NT2/D1 (cell line): ENCODE results near the gene MT2A.
"Not testable (repeated sequence)": the region's sequence is repeated elsewhere in the genome, so short reads cannot be mapped to it uniquely, and the experiment has no call there.

Experiments used
- DNase-seq: peaks from one replicate; pipeline ENCODE4 v3.0.0-alpha.2; 2011; ENCODE audit warnings: low read depth, low spot score
- H3K27me3 ChIP-seq: 2 replicates; pipeline ENCODE4 v1.6.0; 2011; ENCODE audit warnings: mild to moderate bottlenecking; ENCODE audit not compliant: insufficient read length, insufficient read depth
- H3K36me3 ChIP-seq: 2 replicates; pipeline ENCODE4 v1.6.1; 2011; ENCODE audit warnings: mild to moderate bottlenecking, low read length, mixed read lengths; ENCODE audit not compliant: insufficient read depth, insufficient read length
- H3K4me1 ChIP-seq: 2 replicates; pipeline ENCODE4 v1.5.1; 2011; ENCODE audit not compliant: insufficient read depth, insufficient read length
- H3K4me3 ChIP-seq: 2 replicates; pipeline ENCODE4 v1.5.1; 2011; ENCODE audit warnings: low read depth; ENCODE audit not compliant: insufficient read length
- H3K9ac ChIP-seq: 2 replicates; pipeline ENCODE4 v1.6.0; 2011; ENCODE audit warnings: low read depth; ENCODE audit not compliant: insufficient read length
- H3K9me3 ChIP-seq: 2 replicates; pipeline ENCODE4 v1.5.1; 2011; ENCODE audit warnings: mild to moderate bottlenecking, low read length; ENCODE audit not compliant: insufficient read depth
- SUZ12 ChIP-seq: IDR thresholded peaks from 2 replicates; pipeline ENCODE4 v1.6.1; 2011; ENCODE audit not compliant: insufficient read length, insufficient read depth; ENCODE audit errors: extremely low read depth
- YY1 ChIP-seq: IDR thresholded peaks from 2 replicates; pipeline ENCODE4 v1.6.1; 2011; ENCODE audit not compliant: insufficient read length, insufficient read depth
- ZNF274 ChIP-seq: IDR thresholded peaks from 2 replicates; pipeline ENCODE4 v1.6.1; 2011; ENCODE audit warnings: mild to moderate bottlenecking, low read depth, low read length

The MT2A gene

DNA sequence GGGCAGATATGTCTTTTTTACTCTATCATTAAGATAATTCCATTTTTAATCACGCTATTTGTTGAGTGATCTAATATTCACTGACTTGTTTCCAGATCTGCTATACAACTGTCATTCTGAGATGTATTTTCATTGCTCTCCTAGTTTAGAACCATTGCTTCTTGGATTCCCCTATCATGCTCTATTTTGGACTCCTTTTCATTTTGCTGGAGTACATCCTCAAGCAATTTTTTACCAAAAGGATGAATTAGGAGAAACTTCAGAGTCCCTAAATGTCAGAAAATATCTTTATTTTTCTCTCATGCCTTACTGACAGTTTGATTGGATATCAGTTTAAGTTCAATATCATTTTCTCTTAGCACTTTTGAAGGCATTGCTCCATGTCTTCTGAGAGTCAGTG lies 33.8 kb upstream of the MT2A start:
- no peaks in the 10 kb centered on the region for H3K36me3 ChIP-seq
- no peak for DNase-seq
- H3K9me3 ChIP-seq: 0 out of 2 replicates have a peak, but pooled peaks cover 6% of the 10 kb centered on the region
- no peak overlapping the region for H3K4me3 ChIP-seq
- no peaks in the 10 kb centered on the region for H3K27me3 ChIP-seq
- TF ChIP-seq YY1 (no peak), SUZ12 (no peak), ZNF274 (no peak)
- no peak overlapping the region for H3K9ac ChIP-seq
- H3K4me1 ChIP-seq: peaks cover 6% of the 10 kb centered on the region

DNA sequence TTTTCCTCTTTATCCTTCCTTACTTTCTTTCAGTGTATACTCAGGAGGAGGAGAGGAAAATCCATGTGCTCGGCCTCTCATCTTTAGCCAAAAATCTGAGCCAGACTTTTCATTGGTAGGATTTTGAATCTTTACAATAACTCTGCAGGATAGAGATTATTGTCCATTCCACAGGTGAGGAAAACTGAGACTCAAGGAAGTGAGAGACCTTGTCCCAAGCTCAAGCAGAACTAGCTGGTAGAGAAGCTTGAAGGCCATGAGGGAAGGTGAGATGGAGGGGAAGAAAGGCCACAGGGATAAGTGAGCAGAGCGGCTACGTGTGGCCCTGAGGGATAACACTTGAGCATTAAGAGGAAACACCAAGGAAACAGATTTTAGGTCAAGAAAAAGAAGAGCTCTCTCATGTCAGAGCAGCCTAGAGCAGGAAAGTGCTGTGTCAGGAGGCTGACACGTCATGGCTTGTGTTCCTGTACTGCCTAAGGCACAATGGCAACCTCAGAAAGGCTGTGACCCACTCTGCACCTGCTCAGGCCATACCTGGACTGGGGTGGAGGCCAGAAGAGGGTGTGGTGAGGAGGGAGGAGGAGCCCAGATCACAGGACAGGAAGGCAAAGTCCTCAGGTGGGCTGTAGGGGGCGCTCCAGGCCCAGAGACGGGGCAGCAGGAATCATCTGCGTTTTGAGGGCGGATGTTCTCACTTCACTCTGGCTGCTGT lies 31.6 kb upstream of the MT2A start:
- H3K36me3 ChIP-seq: no peaks in the 10 kb centered on the region
- peak; percentile 59 for DNase-seq
- TF ChIP-seq YY1 (no peak), SUZ12 (no peak), ZNF274 (no peak)

DNA sequence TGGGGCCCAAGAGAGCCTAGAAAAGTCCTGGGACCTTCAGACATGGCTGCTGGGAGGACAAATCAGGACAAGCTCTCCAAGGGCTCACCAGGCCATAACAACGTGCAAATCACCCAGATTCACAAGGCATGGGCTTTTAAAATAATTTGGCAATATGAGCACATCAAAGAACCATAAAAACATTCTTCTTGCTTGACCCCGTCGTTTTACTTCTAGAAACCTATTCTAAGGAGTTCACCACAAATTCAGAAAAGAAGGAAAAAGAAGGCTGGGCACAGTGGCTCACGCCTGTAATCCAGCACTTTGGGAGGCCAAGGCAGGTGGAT lies 31.1 kb upstream of the MT2A start:
- Histone ChIP-seq H3K36me3 (no peaks in the 10 kb centered on the region), H3K9me3 (0 out of 2 replicates have a peak, but pooled peaks cover 6% of the 10 kb centered on the region), H3K4me3 (no peak overlapping the region), H3K4me1 (no peaks in the 10 kb centered on the region), H3K27me3 (no peaks in the 10 kb centered on the region), H3K9ac (no peak overlapping the region)
- no peak for TF ChIP-seq SUZ12
- no peak for TF ChIP-seq YY1
- no peak for TF ChIP-seq ZNF274
- DNase-seq: no peak

More for the DNA sequence above, 31.6 kb upstream of the MT2A start:
- Histone ChIP-seq H3K9me3 (0 out of 2 replicates have a peak, but pooled peaks cover 6% of the 10 kb centered on the region), H3K27me3 (no peaks in the 10 kb centered on the region), H3K9ac (no peak overlapping the region), H3K4me3 (no peak overlapping the region), H3K4me1 (peaks cover 1% of the 10 kb centered on the region)

DNA sequence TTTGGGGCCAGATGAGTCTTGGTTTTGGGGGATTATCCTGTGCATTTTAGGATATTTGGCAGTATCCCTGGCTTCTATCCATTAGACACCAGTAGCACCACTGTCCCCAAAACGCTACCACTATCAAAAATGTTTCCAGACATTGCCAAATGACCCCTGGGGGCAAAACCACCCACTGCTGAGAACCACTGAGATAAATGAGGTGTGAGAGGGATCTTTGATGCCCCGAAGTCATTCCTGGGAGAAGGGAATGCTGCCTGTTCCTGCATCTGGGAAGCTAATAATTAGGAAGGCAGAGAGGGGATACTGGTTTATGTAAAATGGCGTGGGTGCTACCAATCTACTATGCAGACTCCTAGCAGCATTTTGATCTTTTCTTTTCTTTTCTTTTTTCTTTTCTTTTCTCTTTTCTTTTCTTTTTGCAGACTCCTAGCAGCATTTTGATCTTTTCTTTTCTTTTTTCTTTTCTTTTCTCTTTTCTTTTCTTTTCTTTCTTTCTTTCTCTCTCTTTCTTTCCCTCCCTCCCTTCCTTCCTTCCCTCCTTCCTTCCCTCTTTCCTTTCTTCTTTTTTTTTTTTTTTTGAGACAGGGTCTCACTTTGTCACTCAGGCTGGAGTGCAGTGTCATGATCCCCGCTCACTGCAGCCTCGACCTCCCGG lies 27.9 kb upstream of the MT2A start:
- Histone ChIP-seq H3K27me3 (peaks cover 7% of the 10 kb centered on the region), H3K4me3 (no peak overlapping the region), H3K9me3 (0 out of 2 replicates have a peak, but pooled peaks cover 6% of the 10 kb centered on the region), H3K4me1 (no peaks in the 10 kb centered on the region), H3K36me3 (no peaks in the 10 kb centered on the region), H3K9ac (no peak overlapping the region)
- TF ChIP-seq ZNF274: no peak
- no peak for TF ChIP-seq YY1
- no peak for TF ChIP-seq SUZ12
- no peak for DNase-seq

DNA sequence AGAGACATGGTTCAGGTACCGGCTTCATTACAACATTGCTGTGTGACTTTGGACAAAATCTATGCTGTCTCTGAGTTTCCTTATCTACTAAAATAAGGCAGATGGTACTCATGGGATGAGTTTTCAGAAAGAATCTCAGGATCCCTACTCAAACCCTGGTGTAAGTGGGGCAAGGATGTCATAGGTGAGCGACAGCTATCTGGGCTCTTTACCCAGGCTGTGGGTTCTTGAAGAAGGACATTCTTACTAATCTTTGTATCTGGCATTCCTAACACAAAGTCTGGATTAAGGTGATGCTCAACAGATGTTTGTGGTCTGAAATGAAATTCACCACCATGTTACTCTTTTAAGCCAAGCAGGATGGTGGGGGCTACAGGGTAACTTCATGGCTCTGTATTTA lies 25.5 kb upstream of the MT2A start:
- peaks cover 27% of the 10 kb centered on the region for H3K27me3 ChIP-seq
- not testable (repeated sequence) for H3K36me3 ChIP-seq, DNase-seq, H3K9ac ChIP-seq, H3K4me3 ChIP-seq, H3K9me3 ChIP-seq, H3K4me1 ChIP-seq

DNA sequence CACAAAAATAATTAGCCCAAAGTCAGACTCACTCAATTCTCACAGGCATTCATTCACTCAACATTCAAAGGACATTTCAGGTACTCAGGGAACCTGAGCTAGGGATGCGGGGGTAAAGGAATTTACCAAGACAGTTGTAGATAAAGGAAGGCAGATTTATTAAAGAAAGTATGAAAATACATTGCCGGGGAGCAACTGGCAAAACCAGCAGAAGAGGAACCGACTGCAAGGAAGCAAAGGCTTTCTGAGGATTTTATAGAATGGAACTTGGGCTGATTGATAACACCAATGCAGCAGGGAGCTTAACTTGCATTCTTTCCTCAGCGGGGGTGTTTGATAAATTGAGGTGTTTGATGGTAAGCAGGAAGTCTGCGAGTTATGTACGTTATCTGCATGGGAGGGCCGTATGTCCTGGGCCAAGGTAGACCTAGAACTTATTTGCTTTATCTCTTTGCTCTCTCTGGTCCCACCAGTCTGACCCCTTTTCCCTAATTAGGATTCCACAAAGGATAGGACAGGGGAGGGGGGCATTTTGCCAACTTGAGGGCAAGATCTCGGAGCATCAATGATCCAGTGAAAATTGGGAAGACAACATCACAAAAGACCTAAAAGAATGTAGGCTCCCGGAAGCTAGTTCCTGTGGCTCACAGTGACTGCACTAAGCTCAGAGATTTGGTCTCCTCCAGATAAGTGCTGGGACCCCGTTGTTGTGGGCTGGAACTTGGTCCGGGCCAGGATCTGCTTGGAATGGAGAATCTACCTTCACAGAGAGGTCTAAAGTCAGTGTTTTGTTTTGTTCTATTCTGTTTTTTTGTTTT lies 24.8 kb upstream of the MT2A start:
- DNase-seq: no peak
- H3K9ac ChIP-seq: no peak overlapping the region
- no peak overlapping the region for H3K4me3 ChIP-seq
- no peak for TF ChIP-seq SUZ12
- TF ChIP-seq YY1: no peak
- no peak for TF ChIP-seq ZNF274
- peaks cover 34% of the 10 kb centered on the region for H3K27me3 ChIP-seq
- H3K36me3 ChIP-seq: no peaks in the 10 kb centered on the region
- H3K4me1 ChIP-seq: no peaks in the 10 kb centered on the region
- H3K9me3 ChIP-seq: no peaks in the 10 kb centered on the region

DNA sequence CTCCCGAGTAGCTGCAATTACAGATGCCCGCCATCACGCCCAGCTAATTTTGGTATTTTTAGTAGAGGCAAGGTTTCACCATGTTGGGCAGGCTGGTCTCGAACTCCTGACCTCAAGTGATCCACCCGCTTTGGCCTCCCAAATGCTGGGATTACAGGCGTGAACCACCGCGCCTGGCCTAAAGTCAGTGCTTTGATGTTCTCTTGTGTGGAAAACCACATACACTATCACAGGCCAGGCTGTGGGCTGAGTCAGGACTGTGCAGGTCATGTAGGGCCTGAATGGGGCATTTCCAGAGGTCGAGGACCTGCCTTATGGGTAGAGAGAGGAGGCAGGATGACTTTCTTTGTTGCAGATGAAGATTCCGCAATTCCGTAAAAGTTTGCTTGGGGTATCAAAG lies 24.1 kb upstream of the MT2A start:
- H3K27me3 ChIP-seq: peaks cover 41% of the 10 kb centered on the region
- H3K9ac ChIP-seq: no peak overlapping the region
- H3K9me3 ChIP-seq: no peaks in the 10 kb centered on the region
- no peak for DNase-seq
- no peak overlapping the region for H3K4me3 ChIP-seq
- TF ChIP-seq YY1 (no peak), ZNF274 (no peak), SUZ12 (no peak)
- H3K36me3 ChIP-seq: no peaks in the 10 kb centered on the region
- peaks cover 3% of the 10 kb centered on the region for H3K4me1 ChIP-seq
